Esophagus muscularis mucosa (tissue), 3 donors: ENCODE data around the gene ACVR2B.

Source experiments
- CTCF ChIP-seq, 3 experiments: fragments of 200-600 bp in 2 of 3; fragments of 450-650 bp in 1 of 3; sonication (generic) in 2 of 3; IDR thresholded peaks; one replicate each; pipeline ENCODE4 v1.5.1; 2017 to 2019; ENCODE audit warnings: antibody characterized with exemption in 3 of 3, mild to moderate bottlenecking in 2 of 3, moderate library complexity in 1 of 3
- POLR2AphosphoS5 ChIP-seq, 2 donors: sonication (generic); formaldehyde crosslinking; IDR thresholded peaks; one replicate each; pipeline ENCODE4 v1.6.1; 2017; ENCODE audit warnings: antibody characterized with exemption in 2 of 2

GRCh38 chr3:38478901-38479300, 25.2 kb downstream of the ACVR2B start:
- TF ChIP-seq CTCF (IDR thresholded peaks at IDR 0.05) (no peak), POLR2AphosphoS5 (IDR thresholded peaks at IDR 0.05) (no peak)
